Stimulated activated CD4-positive, alpha-beta T cell treated with anti-CD3 and anti-CD28 coated beads, TNF-alpha, amount 100 ng/mL, for 24 hours (primary cell): ENCODE measurements around the gene IQCK.

Source experiments
- DNase-seq, 3 experiments: peaks; one replicate each; pipeline ENCODE4 v3.0.0-alpha.2; 2020; ENCODE audit warnings: low read depth in 3 of 3

Gene IQCK

DNA sequence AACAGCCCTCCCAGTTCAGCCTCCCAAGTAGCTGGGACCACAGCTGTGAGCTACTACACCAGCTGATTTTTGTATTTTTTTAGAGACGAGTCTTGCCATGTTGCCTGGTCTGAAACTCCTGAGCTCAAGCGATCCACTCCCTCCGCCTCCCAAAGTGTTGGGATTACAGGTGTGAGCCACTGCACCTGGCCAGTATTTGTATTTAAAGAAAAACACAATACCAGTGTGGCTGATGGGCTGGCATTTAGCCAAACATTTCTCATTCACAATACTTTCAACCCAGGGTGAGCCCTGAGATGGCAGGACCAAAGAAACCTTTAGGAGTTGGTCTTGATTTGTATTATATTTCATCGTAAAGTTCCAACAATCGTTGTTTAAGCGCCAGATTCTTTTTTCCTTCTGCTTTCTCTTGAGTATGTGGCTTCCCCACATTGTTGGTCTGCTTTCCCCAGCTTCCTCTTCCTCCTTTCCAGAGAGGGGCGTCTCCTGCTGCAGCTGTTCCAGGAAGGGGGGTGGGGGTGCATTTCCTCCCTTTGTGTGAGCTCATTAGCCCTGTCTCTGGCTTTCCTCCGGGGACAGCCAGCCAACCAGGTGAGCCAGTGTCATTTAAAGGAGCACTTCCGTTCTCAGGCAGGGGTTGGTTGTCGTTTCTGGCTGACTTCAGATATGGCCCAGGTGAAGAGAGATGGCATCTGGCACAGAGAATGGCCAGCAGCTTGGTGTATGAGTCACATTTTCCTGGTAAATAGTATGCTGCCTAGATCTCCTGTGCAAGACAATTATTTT lies 86.7 kb downstream of the IQCK start:
- peak in 1 of 3 experiments; percentile 12 for DNase-seq

DNA sequence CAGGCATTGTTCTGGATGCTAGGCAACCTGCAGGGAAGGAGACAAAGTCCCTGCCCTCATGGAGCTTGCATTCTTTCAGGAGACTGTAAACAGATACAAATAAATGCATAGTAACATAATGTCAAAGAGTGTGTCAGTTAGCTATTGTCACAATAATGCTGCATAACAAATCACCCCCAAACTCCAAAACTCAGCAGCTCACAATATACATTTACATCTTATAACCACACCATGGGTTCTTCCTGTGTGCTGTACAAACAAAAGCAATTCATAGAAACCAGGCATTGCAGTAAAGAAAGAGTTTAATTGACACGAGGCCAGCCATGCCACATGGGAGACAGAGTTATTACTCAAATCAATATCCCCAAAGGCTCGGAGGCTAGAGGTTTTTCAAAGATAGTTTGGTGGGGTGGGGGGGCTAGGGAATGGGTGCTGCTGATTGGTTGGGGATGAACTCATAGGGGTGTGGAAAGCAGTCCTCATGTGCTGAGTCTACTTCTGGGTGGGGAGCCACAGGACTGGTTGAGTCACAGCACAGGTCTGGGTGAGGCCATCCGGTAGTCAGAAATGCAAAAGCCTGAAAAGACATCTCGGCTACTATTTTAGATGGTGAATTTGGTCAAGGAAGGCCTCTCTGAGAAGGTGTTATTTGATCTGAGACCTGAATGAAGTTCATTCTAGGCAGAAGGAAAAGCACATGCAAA lies 87.5 kb downstream of the IQCK start:
- DNase-seq: no peak

DNA sequence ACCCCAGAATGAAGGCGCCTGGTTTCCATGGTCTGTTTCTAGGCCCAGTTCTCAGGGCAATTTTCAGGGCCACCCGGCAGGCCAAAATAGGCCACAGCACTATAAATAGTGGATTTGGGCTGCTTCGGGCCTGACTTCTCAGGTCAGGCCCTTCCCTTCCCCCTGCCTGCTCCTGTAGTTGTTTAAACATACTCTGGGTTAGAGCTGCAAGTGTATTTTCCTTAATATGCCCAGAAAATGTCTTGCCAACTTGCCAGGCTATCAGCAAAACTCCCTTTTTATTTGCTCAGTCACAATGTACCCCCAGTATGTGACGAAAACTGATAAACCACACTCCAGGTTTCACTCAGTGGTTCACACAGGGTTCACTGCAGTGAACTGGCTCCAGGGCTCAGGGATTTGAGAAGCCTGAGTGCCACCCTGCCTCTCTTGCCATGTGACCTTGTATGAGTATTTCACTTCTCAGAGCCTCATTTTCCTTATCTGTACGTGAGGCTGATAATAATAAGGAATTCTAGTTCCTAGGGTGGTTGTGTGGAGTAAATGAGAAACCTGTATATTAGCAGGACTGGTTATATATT lies 90.1 kb downstream of the IQCK start:
- no peak for DNase-seq

DNA sequence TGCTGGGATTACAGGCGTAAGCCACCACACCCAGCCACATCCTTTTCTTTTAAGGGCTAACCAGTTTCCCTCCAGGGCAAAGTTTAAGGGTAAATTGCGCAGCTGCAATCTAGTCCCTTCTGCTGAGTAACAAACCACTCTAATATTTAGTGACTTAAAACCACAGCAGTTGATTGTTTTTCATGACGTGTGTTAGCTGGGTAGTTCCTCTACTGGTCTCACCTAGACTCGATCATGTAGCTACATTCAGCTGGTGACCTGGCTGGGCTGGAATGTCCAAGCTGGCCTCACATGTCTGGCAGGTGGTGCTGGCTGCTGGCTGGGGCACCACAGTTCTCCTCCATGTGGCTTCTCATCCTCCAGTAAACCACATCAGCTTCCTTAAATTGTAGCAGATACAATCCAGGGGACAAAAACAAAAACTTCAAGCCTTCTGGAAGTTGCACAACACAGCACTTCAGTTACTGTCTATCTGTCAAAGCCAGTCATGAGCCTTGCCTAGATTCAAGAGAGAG lies 91.1 kb downstream of the IQCK start:
- DNase-seq: no peak

DNA sequence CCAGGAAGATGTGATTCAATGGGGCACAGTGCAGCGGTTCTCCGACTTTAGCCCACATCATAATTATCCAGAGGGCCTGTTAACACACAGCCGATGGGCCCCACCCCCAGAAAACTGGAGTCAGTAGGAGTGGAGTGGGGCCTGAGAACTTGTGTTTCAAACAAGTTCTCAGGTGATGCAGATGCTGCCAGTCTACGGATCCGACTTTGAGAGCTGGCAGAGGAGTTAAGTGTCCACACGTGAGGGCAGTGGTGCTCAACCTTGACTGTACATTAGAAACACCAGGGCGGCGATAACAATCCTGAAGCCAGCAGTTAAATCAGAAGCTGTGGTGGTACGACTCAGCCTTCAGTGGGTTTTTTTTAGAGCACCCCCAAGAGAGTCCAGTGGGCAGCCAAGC lies 91.6 kb downstream of the IQCK start:
- DNase-seq: no peak

DNA sequence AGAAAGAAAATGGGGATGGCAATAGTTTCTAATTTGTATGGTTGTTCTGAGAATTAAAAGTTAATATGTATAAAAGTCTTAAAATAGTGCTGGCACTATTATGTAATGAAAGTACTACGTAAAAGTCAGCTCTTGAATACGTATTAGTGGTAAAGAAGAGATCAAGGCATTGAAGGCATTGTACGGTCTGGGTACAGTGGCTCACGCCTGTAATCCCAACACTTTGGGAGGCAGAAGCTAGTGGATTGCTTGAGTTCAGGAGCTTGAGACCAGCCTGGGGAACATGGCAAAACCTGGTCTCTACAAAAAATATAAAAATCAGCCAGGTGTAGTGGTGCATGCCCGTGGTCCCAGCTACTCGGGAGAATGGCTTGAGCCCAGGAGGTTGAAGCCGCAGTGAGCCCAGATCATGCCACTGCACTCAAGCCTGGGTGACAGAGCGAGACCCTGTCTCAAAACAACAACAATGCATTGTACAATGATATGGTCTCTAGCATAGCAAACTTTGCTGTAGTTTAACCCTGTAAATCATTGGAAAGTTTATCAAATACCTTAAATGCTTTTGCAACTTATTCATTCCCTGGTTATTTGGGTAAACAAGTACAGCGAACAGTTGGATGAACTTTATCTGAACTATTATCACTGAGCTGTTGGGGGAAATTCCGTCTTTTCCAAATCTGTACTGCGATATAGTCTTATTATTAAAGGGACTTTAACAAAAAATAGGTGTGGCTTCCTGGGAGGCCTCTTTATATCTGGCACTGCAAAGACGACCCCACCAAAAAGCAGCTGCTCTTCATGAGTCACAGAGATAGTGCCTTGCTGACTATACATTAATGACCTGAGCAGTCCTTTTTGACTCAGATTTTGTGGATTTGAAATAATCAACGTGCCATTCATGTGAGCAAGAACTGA lies 93.0 kb downstream of the IQCK start:
- no peak for DNase-seq

DNA sequence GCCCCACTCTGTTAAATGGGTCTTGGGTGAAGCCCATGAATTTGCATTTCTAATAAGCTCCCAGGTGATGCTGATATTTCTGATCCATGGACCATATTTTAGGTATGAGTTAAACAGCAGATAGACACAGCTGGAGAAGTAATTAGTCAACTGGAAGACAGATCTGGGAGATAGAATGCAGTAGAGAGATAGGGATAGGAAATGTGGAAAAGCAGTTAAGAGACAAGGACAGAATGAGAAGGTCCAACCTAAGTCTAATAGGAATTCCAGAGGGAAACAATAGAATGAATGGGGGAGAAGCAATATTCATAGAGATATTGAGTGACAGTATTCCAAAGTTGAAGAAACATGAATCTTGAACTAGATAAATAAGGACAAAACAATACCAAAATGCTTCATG lies 94.9 kb downstream of the IQCK start:
- no peak for DNase-seq

DNA sequence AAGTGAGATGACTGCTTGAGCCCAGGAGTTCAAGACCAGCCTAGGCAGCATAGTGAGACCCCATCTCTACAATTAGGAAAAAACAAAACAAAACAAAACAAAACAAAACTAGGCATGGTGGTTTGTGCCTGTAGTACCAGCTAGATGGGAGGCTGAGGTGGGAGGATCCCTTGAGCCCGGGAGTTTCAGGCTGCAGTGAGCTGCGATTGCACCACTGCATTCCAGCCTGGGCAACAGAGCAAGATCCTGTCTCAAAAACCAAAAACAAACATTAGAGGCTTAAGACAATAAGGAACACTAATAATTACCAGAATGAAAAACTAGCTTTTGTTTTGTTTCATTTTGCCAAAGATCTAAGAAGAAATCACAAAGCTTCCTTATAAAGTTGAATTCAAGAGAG lies 97.3 kb downstream of the IQCK start:
- no peak for DNase-seq

DNA sequence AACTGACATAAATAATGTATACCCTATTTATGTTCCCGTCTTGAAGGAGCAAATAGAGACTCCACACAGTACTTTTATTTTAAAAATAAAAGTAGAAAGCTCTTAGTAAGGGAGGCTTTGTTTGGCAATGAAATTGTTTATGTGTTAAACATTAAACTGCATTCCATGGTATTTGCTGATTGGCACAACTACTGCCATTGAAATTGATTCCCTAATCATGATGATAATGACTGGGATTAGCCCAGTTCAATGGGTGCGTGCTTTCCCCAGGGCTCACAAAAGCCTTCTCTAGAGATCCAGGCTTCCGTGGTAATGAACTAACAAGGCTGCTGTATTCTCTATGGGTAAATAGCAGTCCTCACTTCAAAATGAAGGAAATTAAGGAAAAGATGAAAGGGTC lies 99.1 kb downstream of the IQCK start:
- no peak for DNase-seq

DNA sequence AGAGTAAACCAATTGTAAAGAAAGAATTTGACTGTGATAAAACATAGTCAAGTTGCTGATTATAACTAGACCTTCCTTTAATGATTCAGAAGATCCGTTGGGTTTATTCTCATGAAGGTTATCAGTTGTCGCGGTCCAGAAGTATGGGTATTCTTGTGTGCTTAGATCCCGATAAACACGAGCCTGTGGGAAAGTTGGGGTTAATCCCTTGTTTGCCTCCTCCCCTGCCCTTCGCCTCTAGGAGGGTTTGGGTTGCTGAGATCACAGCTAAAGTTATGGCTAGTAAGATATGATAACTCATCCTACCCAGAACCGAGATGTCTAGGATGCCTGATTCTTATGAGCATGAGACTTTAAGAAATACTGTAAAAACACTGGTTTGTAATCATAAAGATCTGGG lies 99.8 kb downstream of the IQCK start:
- no peak for DNase-seq

DNA sequence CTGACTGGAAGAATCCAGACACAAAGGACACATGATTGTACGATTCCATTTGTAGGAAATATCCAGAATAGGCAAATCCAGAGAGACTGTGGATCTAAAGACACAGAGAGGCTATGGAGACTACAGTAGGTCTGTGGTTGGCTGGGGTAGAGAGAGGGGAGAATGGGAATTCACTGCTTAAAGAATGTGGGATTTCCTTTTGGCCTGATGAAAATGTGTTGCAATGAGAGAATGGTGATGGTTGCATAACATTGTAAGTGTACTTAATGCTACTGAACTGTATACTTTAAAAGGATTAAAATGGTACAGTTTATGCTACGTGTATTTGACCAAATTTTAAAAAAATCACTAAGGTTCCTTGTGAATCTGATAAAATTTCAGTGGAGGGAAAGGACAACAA lies 104.5 kb downstream of the IQCK start:
- DNase-seq: no peak

DNA sequence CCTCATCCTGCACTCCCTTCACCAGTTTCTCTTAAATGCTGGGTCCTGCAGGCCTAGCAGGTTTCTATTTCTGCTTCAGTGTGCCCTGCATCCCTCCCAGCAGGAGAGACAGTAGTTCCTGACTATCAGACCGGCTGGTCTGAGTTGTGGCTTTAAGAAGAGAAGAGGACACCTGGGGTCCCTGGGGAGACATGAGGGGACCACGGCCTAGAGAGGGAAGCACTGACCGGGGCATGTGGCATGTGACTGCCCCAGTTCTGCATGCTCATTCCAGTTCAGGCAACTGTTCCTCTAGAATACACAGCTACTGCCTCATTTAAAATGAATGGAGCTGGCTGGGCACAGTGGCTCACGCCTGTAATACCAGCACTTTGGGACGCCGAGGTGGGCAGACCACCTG lies 105.3 kb downstream of the IQCK start:
- no peak for DNase-seq

DNA sequence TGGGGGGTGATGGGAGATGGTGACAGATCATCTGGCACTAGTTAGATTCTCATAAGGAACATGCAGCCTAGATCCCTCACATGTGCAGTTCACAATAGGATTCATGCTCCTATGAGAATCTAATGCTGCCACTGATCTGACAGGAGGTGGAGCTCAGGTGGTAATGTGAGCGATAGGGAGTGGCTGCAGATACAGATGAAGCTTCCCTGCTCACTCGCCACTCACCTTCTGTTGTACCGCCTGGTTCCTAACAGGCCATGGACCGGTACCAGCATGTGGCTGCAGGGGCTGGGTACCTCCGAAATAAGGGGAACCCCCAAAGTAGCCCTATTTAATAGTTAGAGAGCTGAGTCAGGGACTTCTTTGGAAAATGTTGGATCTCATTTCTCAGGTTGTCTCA lies 106.1 kb downstream of the IQCK start:
- no peak for DNase-seq

DNA sequence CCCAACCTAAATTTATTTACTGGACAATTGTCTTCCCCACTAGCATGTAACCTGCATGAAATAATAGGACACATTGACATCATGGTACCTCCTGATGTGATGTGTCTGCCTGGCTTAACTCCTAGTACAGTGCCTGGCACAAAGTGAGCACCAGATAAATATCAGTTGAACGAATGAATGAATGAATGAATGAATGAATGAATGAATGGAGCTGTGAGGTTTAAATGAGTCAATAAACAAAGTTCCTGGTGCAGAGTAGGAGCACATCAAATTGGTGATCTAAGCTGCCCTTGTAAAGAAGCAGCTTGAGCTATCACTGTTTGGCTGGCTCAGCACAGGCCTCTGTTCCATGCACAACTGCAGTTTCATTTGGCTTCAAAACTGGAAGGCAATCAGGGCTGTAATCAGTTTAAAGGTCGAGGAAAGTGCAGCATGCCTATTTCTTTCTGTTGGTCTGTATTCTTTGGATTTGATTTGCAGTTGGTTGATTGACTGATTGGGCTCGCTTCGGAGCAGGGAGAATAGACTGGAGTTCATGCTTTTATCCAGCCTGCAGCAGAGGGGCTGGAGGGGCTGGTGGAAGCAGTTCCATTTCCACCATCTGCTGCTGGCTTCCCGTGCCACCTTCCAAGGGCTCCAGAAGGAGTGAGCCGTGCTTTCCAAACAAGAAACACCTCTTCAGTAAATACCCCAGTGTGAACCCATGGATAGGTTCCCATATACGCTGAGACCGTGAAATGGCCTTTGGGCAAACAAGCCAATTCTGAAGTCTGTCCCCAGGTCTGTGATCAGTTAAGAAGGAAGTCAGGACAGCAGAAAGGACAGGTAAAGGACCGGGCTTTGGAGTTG lies 112.0 kb downstream of the IQCK start:
- DNase-seq: no peak

DNA sequence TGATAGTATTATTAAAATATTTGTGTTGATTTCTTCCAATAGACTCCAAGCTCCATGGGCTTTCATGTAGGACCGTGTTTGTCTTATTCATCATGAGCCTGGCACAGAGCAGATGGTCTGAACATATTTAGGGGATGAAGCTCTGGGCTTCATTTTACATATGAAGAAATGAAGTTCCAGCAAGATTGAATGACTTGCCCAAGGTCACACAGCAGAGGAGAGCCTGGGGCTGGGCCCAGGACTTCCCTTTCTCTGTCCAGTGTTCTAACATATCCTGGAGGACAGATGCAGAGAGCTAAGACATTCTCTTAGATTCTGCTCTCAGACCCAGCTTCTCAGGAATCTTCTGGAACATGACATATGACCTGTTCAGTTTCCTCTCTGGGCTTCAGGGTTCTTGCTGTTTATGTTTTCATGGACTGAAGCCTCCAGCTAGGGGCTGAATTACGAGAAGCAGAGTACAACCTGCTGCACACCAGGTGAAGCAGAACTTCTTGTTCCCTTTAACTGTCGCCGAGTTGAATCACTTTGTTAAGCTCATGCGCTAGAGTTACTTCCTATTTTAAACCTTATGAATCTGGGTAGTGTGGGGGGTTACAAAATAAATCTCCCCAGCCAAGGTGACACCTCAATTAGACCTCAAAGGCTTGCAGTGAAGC lies 113.0 kb downstream of the IQCK start:
- DNase-seq: no peak

DNA sequence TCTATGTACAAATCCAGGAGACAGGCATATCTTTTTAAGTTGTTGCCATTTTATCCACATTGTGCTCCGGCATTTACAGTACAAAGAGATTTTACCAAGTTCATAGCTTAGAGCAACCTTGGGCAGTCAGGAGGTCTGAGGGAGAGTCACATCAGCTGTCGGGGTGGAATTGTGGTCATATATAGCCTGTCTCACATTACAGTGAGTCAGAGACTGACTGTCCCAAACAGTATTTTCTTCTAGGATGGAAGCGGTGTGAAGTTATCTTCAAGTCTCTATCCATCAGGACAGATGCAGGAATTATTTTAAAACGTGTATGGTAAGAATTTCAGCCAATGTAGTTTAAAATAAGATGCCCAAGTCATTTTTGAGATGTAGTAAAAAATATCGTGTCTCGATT lies 113.6 kb downstream of the IQCK start:
- no peak for DNase-seq

DNA sequence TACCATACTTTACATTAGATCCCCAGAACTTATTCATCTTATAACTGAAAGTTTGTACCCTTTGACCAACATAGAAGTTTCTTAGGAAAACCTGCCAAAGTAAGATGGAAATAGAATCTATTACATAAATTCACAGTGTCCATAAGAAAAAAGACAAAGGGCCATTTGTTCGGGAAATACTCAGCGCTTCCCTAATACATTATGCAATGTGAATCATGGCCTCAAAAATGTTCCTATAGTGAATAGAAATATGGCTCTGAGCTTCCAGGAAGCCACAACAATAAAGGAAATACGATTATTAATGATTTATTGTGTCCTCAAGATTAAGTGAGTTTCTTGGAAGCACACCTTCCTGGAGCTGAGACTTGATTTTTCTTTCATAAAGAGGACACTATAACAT lies 115.1 kb downstream of the IQCK start:
- no peak for DNase-seq

DNA sequence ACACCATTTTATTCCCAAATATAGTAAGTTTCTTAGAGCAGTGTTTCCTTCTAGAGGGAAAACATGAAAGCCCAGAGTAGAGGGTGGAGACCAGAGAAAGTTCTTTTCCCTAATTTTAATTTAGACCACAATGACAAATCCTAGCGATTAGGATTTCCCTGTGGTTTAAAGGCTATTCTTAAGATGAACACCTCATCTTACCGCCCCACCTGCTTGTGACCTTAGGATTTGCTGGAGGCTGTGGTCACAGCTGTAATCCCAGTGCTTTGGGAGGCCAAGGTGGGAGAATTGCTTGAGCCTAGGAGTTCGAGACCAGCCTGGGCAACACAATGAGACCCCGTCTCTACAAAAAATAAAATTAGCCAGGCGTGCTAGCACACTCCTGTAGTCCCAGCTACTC lies 115.5 kb downstream of the IQCK start:
- DNase-seq: no peak

DNA sequence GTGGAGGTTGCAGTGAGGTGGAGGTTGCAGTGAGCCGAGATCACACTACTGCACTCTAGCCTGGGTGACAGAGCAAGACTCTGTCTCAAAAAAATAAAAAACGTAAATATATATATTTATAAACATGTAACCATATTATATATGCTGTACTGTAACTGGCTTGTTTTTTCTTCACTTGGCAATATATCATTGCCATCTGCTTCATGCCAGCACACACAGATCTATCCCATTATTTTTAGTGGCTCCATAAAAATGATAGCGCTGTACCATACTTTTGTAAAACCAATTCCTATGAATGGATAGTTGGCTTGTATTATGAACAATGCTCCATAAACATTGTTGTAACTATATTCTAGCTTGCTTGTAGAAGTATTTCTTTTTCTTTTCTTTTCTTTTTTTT lies 117.1 kb downstream of the IQCK start:
- no peak for DNase-seq

DNA sequence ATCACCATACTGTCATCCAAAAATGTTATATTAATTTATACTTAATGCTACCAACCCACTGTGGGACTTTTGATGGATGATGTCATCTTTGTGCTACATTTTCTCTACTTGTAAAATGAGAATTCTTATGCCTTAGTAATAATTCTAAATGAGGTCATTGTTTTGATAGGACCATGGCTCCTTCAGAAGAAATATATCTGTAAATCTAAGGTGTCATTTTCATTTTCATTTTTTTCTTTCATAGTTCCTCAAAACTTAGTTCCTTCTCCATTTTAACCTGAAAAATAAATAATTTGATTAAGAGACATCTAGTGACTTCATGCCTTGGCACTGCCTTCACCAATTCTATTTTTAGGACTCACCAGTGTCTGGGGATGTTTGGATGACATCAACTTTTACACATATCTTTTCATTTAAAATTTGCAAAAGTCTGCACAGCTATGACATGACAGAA lies 117.9 kb downstream of the IQCK start:
- no peak for DNase-seq
